ENCODE data around the gene NAT14.
"Not testable (repeated sequence)": the region's sequence is repeated elsewhere in the genome, so short reads cannot be mapped to it uniquely, and the experiment has no call there.

The NAT14 gene

GRCh38 chr19:55503157-55503501 is 18.1 kb downstream of the NAT14 start:
- no peak for DNase-seq (ENCODE audit: low spot score)

- peak; percentile 76 for DNase-seq (ENCODE audit: low spot score)
These were observed 18.7 kb downstream of the NAT14 start for GRCh38 chr19:55503502-55504251.

- DNase-seq (ENCODE audit: low spot score): no peak
These were observed 19.2 kb downstream of the NAT14 start for GRCh38 chr19:55504252-55504603.

DNA sequence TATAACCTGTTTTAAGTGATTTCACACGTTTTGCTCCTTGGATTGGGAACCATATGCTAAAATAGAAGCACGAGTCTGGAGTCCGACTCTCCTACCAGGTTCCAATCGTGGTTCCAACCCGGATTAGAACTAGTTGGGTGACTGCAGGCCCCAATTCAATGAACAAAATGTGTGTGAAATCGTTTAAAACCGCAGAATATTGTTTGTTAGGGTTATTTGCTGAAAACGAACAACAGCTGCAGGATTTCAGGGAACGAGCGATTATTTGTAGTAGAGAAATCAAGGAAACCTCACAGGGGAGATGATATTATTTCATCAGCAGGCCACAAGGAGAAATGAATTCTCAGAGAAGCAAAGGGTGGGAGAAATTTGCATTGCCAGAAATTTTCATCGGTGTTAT is 20.0 kb downstream of the NAT14 start:
- no peak for DNase-seq (ENCODE audit: low spot score)

- peak; percentile 32 for DNase-seq (ENCODE audit: low spot score)
These were observed 23.1 kb downstream of the NAT14 start for GRCh38 chr19:55508120-55508519.

- DNase-seq (ENCODE audit: low spot score): peak; percentile 95
These were observed 32.1 kb downstream of the NAT14 start for GRCh38 chr19:55516878-55517620.

DNA sequence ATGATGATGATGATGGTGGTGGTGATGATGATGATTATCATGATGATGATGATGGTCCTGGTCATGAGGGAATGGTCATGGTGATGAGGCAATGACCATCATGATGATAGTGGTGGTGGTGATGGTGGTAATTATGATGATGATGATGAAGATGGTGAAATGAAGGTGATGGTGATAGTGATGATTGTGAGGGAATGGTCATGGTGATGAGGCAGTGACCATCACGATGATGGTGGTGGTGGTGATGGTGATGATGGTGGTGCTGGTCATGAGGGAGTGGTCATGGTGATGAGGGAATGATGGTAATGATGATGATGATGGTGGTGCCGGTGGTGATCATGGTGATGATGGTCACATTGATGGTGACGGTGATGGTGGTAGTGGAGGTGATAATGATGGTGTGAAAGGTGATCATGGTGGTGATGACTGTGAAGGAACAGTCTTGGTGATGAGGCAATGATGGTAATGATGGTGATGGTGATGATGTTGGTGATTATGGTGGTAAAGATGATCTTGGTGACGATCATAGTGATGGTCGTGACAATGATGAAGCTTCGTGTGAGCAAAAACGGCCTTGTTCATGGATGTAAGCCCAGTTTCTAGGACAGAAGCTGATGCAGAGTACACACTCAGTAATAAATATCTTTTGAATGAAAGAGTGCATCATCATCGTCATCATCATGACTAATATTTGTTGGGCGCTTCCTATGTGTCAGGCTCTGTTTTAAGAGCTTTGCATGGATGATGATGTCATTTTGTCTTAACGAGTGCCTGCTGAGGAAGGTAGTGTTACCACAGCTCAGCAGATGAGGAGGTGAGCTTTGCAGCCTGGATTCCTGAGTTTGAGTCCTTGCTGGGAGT is 34.7 kb downstream of the NAT14 start:
- peak; percentile 49 for DNase-seq (ENCODE audit: low spot score)

- DNase-seq (ENCODE audit: low spot score): no peak
These were observed 35.8 kb downstream of the NAT14 start for GRCh38 chr19:55520691-55521292.

DNA sequence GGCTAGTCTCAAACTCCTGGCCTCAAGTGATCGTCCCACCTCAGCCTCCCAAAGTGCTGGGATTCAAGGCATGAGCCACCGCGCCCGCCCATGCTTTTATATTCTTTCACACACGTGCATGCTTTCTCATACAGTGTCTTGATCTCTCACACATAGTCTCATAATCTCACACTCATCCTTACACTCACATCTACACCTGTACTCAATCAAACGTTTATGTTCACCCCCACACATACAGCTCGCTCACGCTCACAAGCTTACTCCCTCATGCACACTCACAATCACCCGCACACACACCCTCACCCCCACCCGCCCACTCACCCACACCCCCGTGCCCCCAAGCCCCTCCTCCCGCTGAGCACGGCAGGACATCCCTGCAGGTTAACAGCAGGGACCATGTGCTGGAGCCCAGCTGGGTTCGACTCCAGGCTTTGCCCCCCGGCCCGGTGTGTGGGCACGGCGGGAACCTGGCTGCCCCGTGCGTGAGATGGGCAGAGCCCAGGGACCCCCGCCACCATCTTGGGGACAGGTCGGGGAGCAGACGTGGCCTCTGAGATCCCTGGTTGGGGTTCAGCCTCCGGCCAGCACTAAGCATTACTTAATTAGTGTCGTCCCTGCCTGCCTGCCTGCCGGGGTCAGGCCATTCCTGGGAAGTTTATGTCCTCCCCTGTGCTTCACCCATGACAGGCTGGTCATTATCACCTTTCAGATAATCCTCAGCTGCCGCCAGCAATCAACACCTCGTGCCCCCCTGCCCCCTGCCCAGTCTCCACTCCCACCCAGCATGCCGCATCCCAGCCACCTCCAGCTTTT is 40.5 kb downstream of the NAT14 start:
- DNase-seq (ENCODE audit: low spot score): no peak

DNA sequence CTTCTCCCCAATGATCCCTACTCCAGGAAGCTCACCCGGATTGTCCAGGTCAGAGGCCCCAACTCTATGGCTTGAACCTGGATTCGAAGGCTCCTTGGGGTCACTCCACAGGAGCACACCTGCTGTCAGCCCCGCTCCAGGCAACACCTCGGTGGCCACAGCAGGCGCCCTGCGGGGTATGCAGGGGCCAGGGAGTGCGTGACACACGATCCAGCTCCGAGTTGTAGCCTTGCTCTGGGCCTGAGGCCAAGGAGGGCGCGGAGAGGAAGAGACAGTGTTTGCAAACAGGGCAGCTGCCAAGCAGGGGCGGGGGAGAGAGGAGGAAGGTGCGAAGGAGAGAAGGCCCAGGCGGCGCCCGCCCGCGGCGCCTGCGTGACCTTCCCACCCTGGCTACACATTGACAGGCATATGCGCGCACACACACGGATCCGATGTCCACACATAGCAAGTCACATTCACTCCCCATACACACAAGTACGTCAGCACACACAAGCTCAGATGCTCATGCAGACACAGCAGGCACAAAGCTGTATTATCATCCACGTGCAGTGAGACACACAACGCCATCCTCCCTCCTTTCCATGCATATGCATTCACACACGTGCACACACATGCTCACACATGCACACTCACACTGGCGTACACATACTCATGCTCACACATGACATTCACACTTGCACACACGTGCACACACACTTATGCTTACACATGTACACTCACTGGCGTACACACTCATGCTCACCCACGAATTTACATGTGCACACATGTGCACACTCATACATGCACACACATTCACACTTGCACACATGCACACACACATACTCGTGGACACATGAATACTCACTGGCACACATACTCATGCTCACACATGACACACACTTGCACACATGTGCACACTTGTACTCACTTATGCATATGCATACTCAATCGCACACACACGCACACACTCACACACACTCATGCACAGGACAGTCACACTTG is 41.5 kb downstream of the NAT14 start:
- DNase-seq (ENCODE audit: low spot score): no peak

- DNase-seq (ENCODE audit: low spot score): no peak
These were observed 42.4 kb downstream of the NAT14 start for GRCh38 chr19:55527197-55528029.

DNA sequence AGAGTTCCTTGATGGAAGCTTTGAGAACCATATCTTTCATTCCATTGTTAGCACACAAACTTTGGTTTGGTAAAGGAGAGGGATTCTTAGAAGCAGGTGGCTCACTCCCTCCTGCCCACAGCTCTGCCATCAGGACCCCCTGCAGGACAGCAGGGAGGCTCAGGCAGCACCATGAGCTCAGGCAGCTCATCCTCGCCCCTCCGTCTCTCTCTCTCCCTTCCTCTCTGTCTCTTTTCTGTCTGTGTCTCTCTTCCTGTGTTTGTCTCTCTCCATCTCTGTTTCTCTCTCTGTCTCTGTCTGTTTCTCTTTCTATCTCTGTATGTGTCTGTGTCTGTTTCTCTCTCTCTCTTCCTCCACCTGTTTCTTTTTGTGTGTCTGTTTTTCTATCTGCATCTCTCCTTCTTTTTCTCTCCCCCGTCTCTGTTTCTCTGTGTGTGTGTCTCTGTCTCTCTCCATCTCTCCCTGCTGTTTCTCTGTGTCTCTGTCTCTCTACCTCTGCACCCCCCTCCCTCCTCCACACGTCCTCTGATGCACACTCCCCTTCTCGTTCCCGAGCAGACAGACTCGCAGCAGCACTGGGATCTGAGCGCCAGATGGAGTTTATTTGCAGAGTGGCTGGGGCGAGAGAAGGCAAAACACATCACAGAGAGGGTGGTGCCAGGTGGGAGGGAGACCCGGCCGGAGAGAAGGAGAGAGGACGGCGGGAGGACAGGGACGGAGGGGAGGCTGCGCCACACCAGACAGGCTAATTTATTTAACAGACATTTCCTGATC is 43.2 kb downstream of the NAT14 start:
- no peak for DNase-seq (ENCODE audit: low spot score)

- no peak for DNase-seq (ENCODE audit: low spot score)
These were observed 44.7 kb downstream of the NAT14 start for GRCh38 chr19:55529636-55530234.

GRCh38 chr19:55530996-55531395 is 46.0 kb downstream of the NAT14 start:
- no peak for DNase-seq (ENCODE audit: low spot score)

DNA sequence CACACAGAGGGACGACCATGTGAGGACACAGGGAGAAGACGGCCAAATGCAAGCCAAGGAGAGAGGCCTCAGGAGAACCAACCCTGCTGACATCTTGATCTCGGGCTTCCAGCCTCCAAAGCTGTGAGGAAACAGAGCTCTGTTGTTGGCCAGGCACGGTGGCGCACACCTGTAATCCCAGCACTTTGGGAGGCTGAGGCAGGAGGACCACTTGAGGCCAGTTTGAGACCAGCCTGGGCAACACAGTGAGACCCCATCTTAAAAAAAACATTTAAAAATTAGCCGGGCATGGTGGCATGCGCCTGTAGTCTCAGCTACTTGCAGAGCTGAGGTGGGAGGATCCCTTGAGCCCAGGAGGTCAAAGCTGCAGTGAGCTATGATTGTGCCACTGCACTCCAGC is 49.3 kb downstream of the NAT14 start:
- not testable (repeated sequence) for DNase-seq (ENCODE audit: low spot score)

- no peak for DNase-seq (ENCODE audit: low spot score)
These were observed 50.4 kb downstream of the NAT14 start for GRCh38 chr19:55535173-55535964.

DNA sequence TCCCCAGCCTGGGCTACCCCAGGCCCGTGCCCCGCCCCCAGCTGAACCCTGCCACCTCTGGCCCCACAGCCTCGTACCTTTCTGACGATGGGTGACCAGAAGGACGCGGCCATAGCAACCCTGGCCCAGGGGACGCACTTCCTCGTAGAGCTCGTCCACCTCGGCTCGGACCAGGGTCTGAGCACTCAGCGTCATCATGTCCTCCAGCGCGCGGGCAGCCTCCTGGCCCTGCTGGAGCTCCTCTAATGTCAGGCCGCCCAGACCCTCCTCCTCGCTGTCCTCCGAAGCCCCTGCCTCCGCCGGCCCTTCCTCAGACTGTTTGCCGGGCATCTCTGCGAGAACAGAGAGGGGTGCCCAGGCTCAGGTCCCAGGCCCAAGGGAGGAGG is 51.0 kb downstream of the NAT14 start:
- DNase-seq (ENCODE audit: low spot score): no peak

Measured in SW480 (cell line).